ENCODE data around the gene P2RY6. TPM values are rescaled to one million over a fixed set of nuclear protein-coding genes. Genes with fewer than 3 reads are reported as not detected.

Gene P2RY6
- total RNA-seq, 8 experiments from 2014 or later, result 0.21 to 10.8 (median 0.95) TPM; not detected in 3

DNA sequence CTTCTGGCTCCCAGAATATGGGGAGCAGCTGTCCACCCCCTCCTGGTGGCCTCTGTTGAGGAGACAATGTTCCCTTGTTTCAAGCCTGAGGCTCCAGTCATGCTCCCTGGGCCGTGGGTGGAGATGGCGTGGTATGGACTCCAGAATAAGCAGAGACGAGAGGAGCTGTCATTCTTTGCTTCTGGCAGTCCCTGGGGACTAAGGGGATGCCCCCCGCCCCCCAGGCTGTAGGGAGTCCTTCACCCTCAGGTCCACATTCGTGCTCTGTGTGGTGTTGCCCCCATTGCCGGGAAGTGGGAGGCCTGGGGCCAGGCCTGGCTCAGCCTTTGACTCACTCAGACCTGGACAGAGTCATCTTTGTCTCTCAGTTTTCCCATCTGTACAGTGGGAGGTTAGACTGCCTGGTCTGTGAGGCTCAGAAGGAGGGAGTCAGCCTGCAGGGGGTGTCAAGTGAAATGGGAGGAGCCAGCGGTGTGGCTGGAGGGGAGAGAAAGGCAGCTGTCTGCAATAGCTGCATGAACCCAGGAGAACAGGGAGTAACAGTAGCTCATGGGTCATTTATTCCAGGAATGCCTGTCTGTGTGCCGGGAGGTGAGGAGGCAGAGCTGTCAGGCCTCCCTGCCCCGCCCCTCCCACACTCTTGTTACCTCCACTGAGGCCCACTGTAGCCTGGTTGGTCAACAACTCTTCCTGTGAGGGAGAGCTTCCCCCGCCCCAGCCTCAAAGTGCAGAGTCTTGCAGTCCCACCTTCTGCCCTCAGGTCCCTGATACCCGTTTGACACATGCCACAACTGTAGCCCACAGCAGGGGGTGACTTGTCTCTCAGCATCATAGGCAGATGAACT, 42.2 kb downstream of the P2RY6 start:
- Histone ChIP-seq H3K27ac (peak overlapping the region in 1 of 2 donors; percentile 12), H3K4me3 (no peak overlapping the region), H3K4me1 (replicated peaks in 1 of 2) (peaks cover 22 to 64% of the 10 kb centered on the region in 2 donors)
- in situ Hi-C loops (cut with MboI; ENCODE audit: low pct_unique_long_range_greater_than_20kb in 2 of 9, low sequenced_read_pairs in 9 of 9, unreplicated experiment in 9 of 9), result no loop called here
- ATAC-seq (replicated peaks in 6 of 8), result peak; percentile 22 to 56 (median 40)
- WGBS, 10 experiments, result 0 to 100% (median 57%) methylated on average over 1 to 3 of the region's 11 CpGs; no CpG with 5 or more reads in 4 of the 10 experiments

DNA sequence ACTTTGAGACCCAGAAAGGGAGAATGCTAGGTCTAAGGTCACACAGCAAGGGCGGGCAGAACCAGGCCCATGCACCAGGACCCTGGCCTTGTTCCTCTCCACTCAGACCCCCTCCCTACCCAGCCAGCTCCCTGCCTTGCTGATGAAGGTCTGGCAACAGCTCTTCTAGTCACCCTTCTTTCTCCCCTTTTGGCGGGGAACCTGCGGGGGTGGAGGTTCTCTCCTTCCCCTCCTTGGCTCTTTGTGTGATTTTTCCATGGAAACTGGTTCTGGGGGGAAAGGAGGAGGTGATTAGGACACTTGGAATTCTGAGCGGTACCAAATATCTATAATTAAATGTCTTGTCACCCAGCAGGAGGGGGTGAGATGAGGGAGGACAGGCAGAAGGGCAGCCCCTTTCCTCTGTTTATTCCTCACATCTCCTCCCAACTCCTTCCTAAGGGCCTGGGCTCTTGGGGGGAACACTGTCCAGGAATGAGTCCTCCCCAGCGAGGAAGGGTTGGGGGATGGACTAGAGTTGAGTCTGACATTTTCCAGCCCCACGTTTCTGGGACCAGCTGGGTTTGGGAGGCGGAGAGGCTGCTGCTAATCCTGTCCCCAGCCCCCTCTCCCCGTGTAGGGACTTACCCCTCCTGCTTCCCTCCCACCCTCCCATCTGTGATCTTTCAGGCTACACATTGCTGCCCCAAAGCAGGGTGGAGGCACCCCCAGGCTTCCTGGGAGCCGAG, 43.3 kb downstream of the P2RY6 start:
- WGBS, 10 experiments, result 15 to 60% (median 45%) methylated on average over 1 to 4 of the region's 9 CpGs; no CpG with 5 or more reads in 5 of the 10 experiments
- in situ Hi-C loops (cut with MboI; ENCODE audit: low pct_unique_long_range_greater_than_20kb in 2 of 9, low sequenced_read_pairs in 9 of 9, unreplicated experiment in 9 of 9), result no loop called here
- Histone ChIP-seq H3K4me3 (no peak overlapping the region), H3K27ac (peak overlapping the region in 1 of 2 donors; percentile 12), H3K4me1 (replicated peaks in 1 of 2) (peaks cover 20 to 53% of the 10 kb centered on the region in 2 donors)
- no peak for ATAC-seq (replicated peaks in 6 of 8)

DNA sequence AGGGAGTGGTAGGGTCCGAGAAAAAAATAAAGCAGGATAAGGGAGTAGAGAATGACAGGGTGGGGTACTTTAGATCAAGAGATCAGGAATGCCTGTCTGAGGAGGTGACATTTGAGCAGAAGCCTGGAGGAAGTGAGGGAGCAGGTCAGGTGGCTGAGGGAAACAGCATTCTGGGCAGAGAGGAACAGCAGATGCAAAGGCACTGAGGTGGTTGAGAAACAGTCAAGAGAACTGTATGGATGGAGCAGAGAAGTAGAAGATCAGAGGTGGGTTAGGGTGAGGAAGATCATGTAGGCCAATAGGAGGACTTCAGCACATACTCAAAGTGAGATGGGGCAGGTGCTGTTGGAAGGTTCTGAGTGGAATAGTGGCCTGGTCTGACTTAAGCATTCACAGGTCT, 44.3 kb downstream of the P2RY6 start:
- peak in 1 of 8 experiments; percentile 9 for ATAC-seq (replicated peaks in 6 of 8)
- Histone ChIP-seq H3K4me3 (no peak overlapping the region), H3K27ac (no peak overlapping the region), H3K4me1 (replicated peaks in 1 of 2) (peaks cover 20 to 52% of the 10 kb centered on the region in 2 donors)
- 0 to 60% (median 14%) methylated on average over 1 of the region's 1 CpG; no CpG with 5 or more reads in 7 of the 10 experiments for WGBS, 10 experiments
- in situ Hi-C loops (cut with MboI; ENCODE audit: low pct_unique_long_range_greater_than_20kb in 2 of 9, low sequenced_read_pairs in 9 of 9, unreplicated experiment in 9 of 9), result no loop called here

DNA sequence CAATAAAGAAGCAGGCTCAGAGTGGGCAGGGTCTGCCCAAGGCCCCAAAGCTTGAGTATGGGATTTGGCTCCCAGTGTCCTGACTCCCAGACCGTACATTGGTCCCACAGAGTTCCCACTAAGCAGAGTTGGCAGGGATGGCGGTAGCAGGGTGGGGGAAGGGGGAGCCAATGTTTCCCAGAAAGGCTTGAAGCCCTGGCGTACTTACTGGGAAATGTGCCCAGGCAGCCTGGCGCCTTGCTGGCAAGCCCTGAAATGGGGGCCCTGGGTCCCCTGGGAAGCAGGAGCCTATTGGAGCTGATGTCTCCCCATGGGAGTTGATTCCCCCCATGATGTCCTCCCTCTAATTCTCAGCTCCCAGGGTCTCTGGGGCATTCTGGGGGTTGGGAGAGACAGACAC, 45.2 kb downstream of the P2RY6 start:
- 80 to 100% (median 80%) methylated on average over 1 of the region's 4 CpGs; no CpG with 5 or more reads in 5 of the 10 experiments for WGBS, 10 experiments
- Histone ChIP-seq H3K4me1 (replicated peaks in 1 of 2) (peaks cover 28 to 52% of the 10 kb centered on the region in 2 donors), H3K4me3 (no peak overlapping the region), H3K27ac (no peak overlapping the region)
- no peak for ATAC-seq (replicated peaks in 6 of 8)
- in situ Hi-C loops (cut with MboI; ENCODE audit: low pct_unique_long_range_greater_than_20kb in 2 of 9, low sequenced_read_pairs in 9 of 9, unreplicated experiment in 9 of 9), result no loop called here

DNA sequence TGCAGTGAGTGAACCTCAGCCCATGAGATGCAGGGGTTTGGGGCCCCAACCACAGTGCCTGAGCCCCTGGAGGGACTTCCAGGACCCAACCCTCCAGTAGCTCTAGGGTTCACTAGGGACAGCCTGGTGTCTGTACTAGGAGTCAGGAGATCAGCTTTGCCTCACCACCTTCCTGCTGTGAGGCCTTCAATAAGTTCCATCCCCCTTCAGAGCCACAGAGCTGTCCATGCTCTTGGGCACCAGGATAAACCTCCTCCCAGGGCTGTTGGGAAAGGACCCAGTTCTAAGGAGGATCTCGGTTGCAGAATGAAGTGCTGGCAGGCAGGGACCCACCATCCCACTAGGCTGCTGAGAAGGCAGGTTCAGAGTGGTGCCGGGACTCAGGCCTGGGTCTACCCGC, 45.7 kb downstream of the P2RY6 start:
- no peak overlapping the region for H3K27ac ChIP-seq
- no peak overlapping the region for H3K4me3 ChIP-seq
- H3K4me1 ChIP-seq (replicated peaks in 1 of 2), result peaks cover 31 to 56% of the 10 kb centered on the region in 2 donors
- no CpG with 5 or more reads among the region's 3 CpGs for WGBS, 10 experiments
- no peak for ATAC-seq (replicated peaks in 6 of 8)
- in situ Hi-C loops (cut with MboI; ENCODE audit: low pct_unique_long_range_greater_than_20kb in 2 of 9, low sequenced_read_pairs in 9 of 9, unreplicated experiment in 9 of 9), result no loop called here

DNA sequence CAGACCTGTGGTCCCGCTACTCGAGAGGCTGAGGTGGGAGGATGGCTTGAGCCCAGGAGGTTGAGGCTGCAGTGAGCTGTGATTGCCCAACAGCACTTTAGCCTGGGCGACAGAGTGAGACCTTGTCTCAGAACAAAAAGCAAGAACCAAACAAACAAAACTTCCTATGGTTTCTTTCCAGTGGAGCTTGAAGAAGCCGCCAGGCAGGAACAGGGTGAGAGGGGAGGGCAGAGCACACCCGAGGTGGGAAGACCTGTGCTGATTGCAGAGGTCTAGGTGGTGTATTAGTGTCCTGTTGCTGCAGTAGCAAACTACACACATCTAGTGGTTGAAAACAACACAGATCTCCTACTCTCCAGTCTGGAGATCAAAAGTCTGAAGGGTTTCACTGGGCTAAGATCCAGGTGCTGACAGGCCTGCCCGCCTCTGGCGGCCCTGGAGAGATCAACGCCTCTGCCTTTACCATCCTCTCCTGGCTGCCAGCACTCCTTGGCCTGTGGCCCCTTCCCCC, 46.4 kb downstream of the P2RY6 start:
- in situ Hi-C loops (cut with MboI; ENCODE audit: low pct_unique_long_range_greater_than_20kb in 2 of 9, low sequenced_read_pairs in 9 of 9, unreplicated experiment in 9 of 9), result no loop called here
- no peak for ATAC-seq (replicated peaks in 6 of 8)
- H3K4me1 ChIP-seq (replicated peaks in 1 of 2), result peaks cover 32 to 56% of the 10 kb centered on the region in 2 donors
- H3K4me3 ChIP-seq, result no peak overlapping the region
- H3K27ac ChIP-seq, result no peak overlapping the region
- 68 to 100% (median 97%) methylated on average over 2 to 6 of the region's 8 CpGs; no CpG with 5 or more reads in 4 of the 10 experiments for WGBS, 10 experiments

DNA sequence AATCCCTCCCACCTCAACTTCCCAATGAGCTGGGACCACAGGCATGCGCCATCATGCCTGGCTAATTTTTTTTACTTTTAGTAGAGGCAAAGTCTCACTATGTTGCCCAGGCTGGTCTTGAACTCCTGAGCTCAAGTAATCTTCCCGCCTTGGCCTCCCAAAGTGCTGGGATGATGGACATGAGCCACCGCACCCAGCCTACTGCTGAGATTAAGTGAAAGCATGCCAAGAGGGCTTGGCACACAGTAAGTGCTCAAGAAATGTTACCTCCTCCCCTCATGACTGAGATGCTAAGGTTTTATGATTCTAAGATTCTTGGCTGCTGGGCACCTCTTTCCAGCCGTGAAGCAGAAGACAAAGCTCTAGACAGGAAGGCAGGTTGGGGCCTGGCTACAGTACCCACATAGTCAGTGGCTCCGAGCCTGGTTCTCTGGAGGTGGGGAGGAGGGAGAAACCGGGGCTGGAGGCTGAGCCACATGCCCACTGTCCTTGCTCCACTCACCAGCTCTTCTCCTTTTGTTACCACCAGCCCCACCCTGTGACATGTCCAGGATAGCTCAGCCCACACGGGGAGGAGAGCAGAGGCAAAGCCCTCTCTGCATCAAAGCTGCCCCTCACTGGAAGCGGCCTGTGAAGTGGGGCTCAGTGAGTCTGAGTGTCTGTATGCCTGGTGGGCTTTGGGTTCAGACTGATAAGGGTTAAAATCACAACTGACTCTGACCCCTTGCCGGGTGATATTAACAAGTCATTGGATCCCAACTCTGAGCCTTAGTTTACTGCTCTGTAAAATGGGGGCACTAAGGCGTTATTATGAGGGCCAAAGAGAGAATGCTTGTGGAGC, 48.8 kb downstream of the P2RY6 start:
- WGBS, 10 experiments, result 55 to 100% (median 80%) methylated on average over 1 to 7 of the region's 10 CpGs; no CpG with 5 or more reads in 4 of the 10 experiments
- Histone ChIP-seq H3K27ac (peak overlapping the region in 1 of 2 donors; percentile 54), H3K4me1 (replicated peaks in 1 of 2) (peaks cover 32 to 51% of the 10 kb centered on the region in 2 donors), H3K4me3 (no peak overlapping the region)
- in situ Hi-C loops (cut with MboI; ENCODE audit: low pct_unique_long_range_greater_than_20kb in 2 of 9, low sequenced_read_pairs in 9 of 9, unreplicated experiment in 9 of 9), result no loop called here
- no peak for ATAC-seq (replicated peaks in 6 of 8)

DNA sequence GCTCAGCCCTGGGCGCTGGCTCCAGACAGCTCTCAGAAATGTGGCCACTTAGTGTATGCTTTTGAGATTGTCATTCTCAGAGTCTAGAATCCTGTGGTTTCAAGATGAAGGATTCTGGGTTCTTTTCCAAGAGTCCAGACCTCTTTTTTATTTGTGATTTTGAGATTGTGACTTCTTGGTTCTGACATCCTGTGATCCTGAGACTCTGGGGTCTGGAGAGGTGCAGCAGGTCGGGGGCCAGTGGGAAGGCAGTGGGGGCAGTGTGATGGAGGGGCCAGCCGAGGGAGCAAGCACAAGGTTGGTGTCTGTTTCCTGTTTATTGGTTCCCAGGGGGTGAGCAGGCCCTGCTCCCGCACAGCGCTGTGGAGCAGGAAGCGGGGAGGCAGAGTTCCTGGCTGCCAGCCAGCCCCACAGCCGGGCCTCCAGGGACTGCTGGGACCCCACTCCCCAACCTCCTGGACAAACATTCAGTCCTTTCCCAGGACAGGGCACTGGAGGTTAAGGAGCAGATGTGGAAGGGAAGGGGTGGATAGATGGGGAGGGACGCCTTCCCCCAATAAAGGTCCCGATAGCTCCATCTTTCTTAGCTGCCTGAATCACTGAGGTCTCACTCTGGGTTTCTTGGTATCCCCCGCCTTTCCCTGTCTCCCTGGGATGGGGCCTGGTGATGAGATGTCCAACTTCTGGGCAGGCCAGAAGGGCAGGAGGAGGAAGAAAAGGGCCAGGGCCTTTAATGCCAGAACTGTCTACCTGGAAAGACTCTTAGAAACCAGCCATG, 49.7 kb downstream of the P2RY6 start:
- Histone ChIP-seq H3K27ac (peak overlapping the region in 1 of 2 donors; percentile 54), H3K4me3 (no peak overlapping the region), H3K4me1 (replicated peaks in 1 of 2) (peaks cover 32 to 49% of the 10 kb centered on the region in 2 donors)
- peak in 6 of 8 experiments; percentile 5 to 67 (median 40) for ATAC-seq (replicated peaks in 6 of 8)
- WGBS, 10 experiments, result 67 to 100% (median 82%) methylated on average over 1 to 2 of the region's 10 CpGs; no CpG with 5 or more reads in 6 of the 10 experiments
- in situ Hi-C loops (cut with MboI; ENCODE audit: low pct_unique_long_range_greater_than_20kb in 2 of 9, low sequenced_read_pairs in 9 of 9, unreplicated experiment in 9 of 9), result no loop called here

DNA sequence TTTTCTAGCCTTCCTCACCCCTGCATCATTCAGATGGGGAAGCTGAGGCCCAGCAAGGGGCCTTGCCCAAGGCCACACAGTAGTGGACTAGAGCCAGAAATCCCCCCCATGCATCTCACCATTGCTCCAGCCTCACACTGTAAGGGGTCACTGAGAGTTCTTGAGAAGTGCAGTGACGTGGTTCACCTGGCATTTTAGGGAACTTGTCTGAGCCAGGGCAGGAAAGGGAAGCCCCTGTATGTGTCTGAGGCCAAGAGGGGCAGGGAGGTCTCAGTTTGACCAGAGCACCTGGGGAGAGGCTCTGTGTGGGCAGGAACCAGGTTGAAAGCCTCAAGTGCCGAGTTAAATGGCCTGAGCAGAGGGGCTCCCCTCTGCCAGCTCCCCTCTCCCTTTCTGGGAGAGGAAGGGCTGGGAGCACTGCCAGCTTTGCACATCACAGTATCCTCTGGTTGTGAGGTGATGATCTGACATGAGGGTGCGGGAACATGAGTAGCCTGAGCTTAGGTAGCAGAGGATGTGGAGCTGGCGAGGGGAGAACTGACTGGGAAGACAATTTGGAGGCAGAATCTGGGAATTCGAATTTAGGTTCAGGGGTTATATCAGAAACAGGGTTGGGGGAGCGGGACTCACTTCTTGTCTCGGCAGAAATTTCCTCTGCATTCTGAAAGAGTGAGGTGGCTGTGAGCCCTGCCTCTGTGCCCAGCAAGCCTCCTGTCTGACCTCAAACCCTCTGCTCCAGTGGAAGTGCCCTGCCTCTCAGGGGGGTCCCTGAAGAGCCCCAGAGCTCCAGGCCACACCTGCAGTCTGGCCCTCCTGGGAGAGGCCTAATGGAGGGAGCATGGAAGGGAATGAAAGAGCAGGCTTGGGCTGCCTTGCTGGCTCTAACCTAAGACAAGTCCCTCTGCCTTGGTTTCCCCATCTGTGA, 50.5 kb downstream of the P2RY6 start:
- peak in 2 of 8 experiments; percentile 2 to 5 for ATAC-seq (replicated peaks in 6 of 8)
- WGBS, 10 experiments, result 67 to 100% (median 91%) methylated on average over 1 to 6 of the region's 7 CpGs; no CpG with 5 or more reads in 4 of the 10 experiments
- in situ Hi-C loops (cut with MboI; ENCODE audit: low pct_unique_long_range_greater_than_20kb in 2 of 9, low sequenced_read_pairs in 9 of 9, unreplicated experiment in 9 of 9), result no loop called here
- Histone ChIP-seq H3K27ac (peak overlapping the region in 1 of 2 donors; percentile 54), H3K4me1 (replicated peaks in 1 of 2) (peaks cover 32 to 51% of the 10 kb centered on the region in 2 donors), H3K4me3 (no peak overlapping the region)

DNA sequence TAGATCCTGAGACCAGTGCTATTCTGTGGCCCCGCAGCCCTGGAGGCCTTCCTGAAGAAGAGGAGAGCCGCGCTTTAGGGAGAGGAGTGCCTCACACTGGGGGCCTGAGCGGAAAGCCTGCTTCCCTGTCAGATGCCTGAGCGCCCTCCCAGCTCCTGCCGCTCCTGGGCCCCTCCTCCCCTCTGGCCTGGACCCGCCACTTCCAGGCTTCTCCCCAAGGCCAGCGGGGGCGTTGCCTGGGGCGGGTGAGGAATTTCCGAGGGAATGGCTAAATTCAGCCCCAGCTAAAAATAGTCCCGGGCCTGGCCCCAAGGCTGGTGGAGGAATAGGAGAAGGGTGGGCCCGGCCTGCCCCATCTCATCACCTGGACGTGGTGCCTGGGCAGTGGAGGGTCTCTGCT, 51.3 kb downstream of the P2RY6 start:
- in situ Hi-C loops (cut with MboI; ENCODE audit: low pct_unique_long_range_greater_than_20kb in 2 of 9, low sequenced_read_pairs in 9 of 9, unreplicated experiment in 9 of 9), result no loop called here
- peak; percentile 55 to 83 (median 70) for ATAC-seq (replicated peaks in 6 of 8)
- Histone ChIP-seq H3K4me1 (replicated peaks in 1 of 2) (peaks cover 32 to 54% of the 10 kb centered on the region in 2 donors), H3K4me3 (no peak overlapping the region), H3K27ac (peak overlapping the region in 1 of 2 donors; percentile 40)
- WGBS, 10 experiments, result 0 to 40% (median 18%) methylated on average over 1 to 8 of the region's 14 CpGs; no CpG with 5 or more reads in 4 of the 10 experiments

DNA sequence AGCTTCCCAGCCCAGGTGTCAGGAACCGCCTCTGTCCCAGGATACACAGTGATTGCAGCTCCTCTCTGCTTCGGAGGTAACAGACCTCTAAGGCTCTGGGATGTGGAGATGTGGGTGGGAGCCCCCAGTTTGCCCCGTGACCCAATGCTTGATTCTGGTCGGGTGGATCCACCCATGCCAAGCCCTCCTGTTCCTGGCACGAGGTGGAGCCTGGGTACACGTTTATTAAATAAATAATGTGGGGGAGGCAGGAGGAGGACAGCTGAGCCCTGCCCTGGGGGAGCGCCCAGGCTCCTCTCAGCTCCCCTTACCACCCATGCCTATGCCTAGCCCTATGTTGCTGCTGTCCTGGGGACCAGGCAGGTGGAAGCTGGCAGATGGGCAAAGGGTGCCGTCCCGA, 52.0 kb downstream of the P2RY6 start:
- 20 to 100% (median 73%) methylated on average over 1 to 6 of the region's 9 CpGs; no CpG with 5 or more reads in 3 of the 10 experiments for WGBS, 10 experiments
- Histone ChIP-seq H3K27ac (peak overlapping the region in 1 of 2 donors; percentile 40), H3K4me1 (replicated peaks in 1 of 2) (peaks cover 32 to 59% of the 10 kb centered on the region in 2 donors), H3K4me3 (no peak overlapping the region)
- in situ Hi-C loops (cut with MboI; ENCODE audit: low pct_unique_long_range_greater_than_20kb in 2 of 9, low sequenced_read_pairs in 9 of 9, unreplicated experiment in 9 of 9), result no loop called here
- peak in 3 of 8 experiments; percentile 1 to 16 (median 12) for ATAC-seq (replicated peaks in 6 of 8)
